Measurements from ENCODE around the gene SERGEF. TPM values are rescaled to one million over a fixed set of nuclear protein-coding genes. Genes with fewer than 3 reads are reported as not detected.

SERGEF gene
- total RNA-seq, 2 donors from 2014 or later, result 27.3 to 32.0 TPM

DNA sequence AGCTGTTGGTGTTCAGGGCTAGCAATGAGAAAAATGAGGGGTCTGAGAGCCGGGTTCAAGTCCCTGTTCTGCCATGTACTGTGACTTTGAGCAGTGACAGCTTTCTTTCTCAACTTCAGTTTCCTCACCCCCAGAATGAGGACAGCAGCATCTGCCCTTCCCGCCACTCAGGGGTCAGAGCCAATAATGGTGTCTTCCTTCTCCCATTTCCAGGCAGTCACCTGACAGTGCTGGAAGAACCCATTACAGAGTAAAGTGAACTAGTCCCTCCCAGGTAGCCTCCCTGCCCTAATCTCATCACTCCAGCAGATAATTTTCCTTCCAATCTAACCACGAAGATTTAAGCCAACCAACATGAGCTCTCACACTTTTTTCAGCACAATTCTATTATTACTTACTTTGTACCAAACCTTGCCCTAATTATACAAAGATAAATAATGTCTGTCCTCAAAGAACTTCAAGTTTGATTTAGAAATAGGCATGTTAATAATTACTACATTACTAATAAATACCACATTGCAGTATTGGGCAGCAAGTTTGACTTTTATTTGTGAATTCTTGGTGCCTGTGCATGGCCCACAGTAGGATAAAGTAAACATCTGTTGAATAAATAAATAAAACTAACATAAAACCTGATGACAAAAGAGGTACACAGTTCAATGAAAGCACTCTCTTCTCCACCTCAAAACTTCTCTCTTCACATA, 61.0 kb downstream of the SERGEF start:
- Histone ChIP-seq H3K36me3 (peaks cover 6% of the 10 kb centered on the region), H3K4me3 (no peak overlapping the region), H3K9me3 (no peaks in the 10 kb centered on the region), H3K4me1 (ENCODE audit: control insufficient read depth in 1 of 2, low read depth in 2 of 2) (peaks cover 8 to 21% of the 10 kb centered on the region in 2 donors), H3K27ac (no peak overlapping the region), H3K27me3 (replicated peaks; ENCODE audit: insufficient read depth) (no peaks in the 10 kb centered on the region)
- no peak for TF ChIP-seq CTCF (IDR thresholded peaks at IDR 0.05)
- ATAC-seq (ENCODE audit: insufficient number of reproducible peaks, low FRiP score, low read depth) (no peak), DNase-seq (ENCODE audit: low spot score) (no peak)

- Histone ChIP-seq H3K27me3 (replicated peaks; ENCODE audit: insufficient read depth) (no peaks in the 10 kb centered on the region), H3K27ac (no peak overlapping the region), H3K4me3 (no peak overlapping the region), H3K36me3 (peaks cover 4% of the 10 kb centered on the region), H3K4me1 (ENCODE audit: control insufficient read depth in 1 of 2, low read depth in 2 of 2) (peaks cover 8 to 21% of the 10 kb centered on the region in 2 donors), H3K9me3 (no peaks in the 10 kb centered on the region)
- TF ChIP-seq CTCF (IDR thresholded peaks at IDR 0.05), result no peak
- no peak for DNase-seq (ENCODE audit: low spot score)
- no peak for ATAC-seq (ENCODE audit: insufficient number of reproducible peaks, low FRiP score, low read depth)
These were observed 62.2 kb downstream of the SERGEF start for GRCh38 chr11:17950644-17951043.

GRCh38 chr11:17948296-17948695, 64.6 kb downstream of the SERGEF start:
- Histone ChIP-seq H3K27ac (no peak overlapping the region), H3K4me1 (ENCODE audit: control insufficient read depth in 1 of 2, low read depth in 2 of 2) (peaks cover 0 to 1% of the 10 kb centered on the region in 2 donors), H3K36me3 (peaks cover 4% of the 10 kb centered on the region), H3K27me3 (replicated peaks; ENCODE audit: insufficient read depth) (no peaks in the 10 kb centered on the region), H3K9me3 (no peaks in the 10 kb centered on the region), H3K4me3 (no peak overlapping the region)
- no peak for TF ChIP-seq CTCF (IDR thresholded peaks at IDR 0.05)
- no peak for ATAC-seq (ENCODE audit: insufficient number of reproducible peaks, low FRiP score, low read depth)
- DNase-seq (ENCODE audit: low spot score), result no peak

- Histone ChIP-seq H3K9me3 (no peaks in the 10 kb centered on the region), H3K4me1 (ENCODE audit: control insufficient read depth in 1 of 2, low read depth in 2 of 2) (no peaks in the 10 kb centered on the region), H3K36me3 (no peaks in the 10 kb centered on the region), H3K27ac (no peak overlapping the region), H3K27me3 (replicated peaks; ENCODE audit: insufficient read depth) (no peaks in the 10 kb centered on the region), H3K4me3 (no peak overlapping the region)
- DNase-seq (ENCODE audit: low spot score) (no peak), ATAC-seq (ENCODE audit: insufficient number of reproducible peaks, low FRiP score, low read depth) (no peak)
- no peak for TF ChIP-seq CTCF (IDR thresholded peaks at IDR 0.05)
These were observed 73.3 kb downstream of the SERGEF start for GRCh38 chr11:17939542-17939941.

DNA sequence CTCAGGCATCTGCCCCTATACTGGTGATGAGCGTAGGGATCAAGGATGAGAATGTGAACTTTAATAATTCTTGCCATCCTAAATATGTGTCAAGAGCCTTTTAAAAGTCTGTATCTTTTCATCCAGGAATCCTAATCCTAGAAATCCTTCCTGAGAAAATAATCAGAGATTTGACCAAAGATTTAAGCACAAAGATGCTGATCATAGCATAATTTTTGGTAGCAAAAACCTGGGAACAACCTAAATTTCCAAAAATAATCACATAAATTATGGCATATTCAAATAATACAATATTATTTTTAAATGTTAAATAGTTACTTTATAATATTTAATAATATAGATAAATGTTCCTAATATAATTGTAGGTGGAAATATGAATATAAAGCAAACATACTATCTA, 76.1 kb downstream of the SERGEF start:
- Histone ChIP-seq H3K4me3 (no peak overlapping the region), H3K9me3 (no peaks in the 10 kb centered on the region), H3K27ac (no peak overlapping the region), H3K27me3 (replicated peaks; ENCODE audit: insufficient read depth) (no peaks in the 10 kb centered on the region), H3K36me3 (no peaks in the 10 kb centered on the region), H3K4me1 (ENCODE audit: control insufficient read depth in 1 of 2, low read depth in 2 of 2) (no peaks in the 10 kb centered on the region)
- no peak for DNase-seq (ENCODE audit: low spot score)
- no peak for ATAC-seq (ENCODE audit: insufficient number of reproducible peaks, low FRiP score, low read depth)
- no peak for TF ChIP-seq CTCF (IDR thresholded peaks at IDR 0.05)

Data from thoracic aorta (tissue), 2 donors.